Measurements from ENCODE around the gene ATN1. TPM values are rescaled to one million over a fixed set of nuclear protein-coding genes. Genes with fewer than 3 reads are reported as not detected.

ATN1 gene
- total RNA-seq, 1 experiment from 2014 or later, result 82.3 TPM

DNA sequence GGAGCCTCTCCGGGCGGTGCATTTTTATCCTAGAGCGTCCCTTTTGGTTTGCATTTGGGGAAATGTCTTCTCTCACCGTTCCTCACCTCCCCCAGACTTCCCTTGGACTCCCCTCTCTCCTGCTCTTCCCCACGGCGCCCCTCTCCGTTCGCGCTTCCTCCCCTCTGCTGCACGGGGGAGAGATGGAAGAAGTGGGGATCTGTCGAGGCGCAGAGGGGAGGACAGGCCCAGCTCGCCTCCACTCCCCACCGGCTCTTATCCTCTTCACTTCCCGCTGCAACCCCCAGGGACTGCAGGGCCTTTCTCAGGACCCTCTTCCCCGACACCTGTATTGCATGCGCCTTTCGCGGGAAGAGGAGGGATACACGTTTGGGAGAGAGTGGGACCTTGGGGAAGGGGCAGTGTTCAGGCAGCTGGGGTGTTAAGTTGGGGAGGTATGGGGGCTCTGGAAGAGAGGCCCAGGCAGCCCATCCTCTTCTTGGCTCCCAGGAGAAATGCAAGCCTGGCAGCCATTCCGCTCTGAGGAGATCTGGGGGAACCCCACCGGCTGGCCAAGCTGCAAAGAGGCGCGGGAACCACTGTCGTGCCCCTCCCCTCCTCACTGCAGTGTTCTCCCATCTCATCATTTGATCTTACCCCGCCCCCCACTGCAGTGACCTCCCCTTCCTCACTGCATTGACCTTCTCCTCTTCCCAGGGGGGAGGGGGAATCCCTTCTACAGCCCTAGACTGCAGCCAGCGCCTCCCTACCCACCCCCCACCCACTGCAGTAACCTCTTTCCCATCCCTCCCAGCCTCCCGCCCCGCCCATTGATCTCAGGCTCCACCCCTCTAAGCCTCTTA, 12.6 kb upstream of the ATN1 start:
- Histone ChIP-seq H3K27ac (ENCODE audit: low read length) (peak overlapping the region; percentile 51; the same call in 1 of the 2 replicates), H3K27me3 (ENCODE audit: control insufficient read depth, insufficient read depth, low read length) (no peaks in the 10 kb centered on the region), H3K4me1 (ENCODE audit: control insufficient read depth, insufficient read depth, low read length) (peaks cover 4% of the 10 kb centered on the region; the same call in 1 of the 2 replicates), H3K36me3 (ENCODE audit: control insufficient read depth, insufficient read depth, low read length) (no peaks in the 10 kb centered on the region; the same call in 1 of the 2 replicates), H3K4me3 (ENCODE audit: low read depth in 2 of 2, low read length in 2 of 2) (peak overlapping the region; percentile 43 to 69), H3K9me3 (ENCODE audit: control insufficient read depth, insufficient read depth, low read depth, low read length) (no peaks in the 10 kb centered on the region)
- peak; percentile 22; the same call in 1 of the 2 replicates for ATAC-seq
- CTCF ChIA-PET, result interaction anchor here (0.8 kb wide), 1 partner anchor 11 kb away, joined by 4 read pairs; no protein-coding TSS in a partner anchor
- in situ Hi-C loops (cut with HindIII; ENCODE audit: low pct_unique_long_range_greater_than_20kb, low sequenced_read_pairs) (no loop called here), intact Hi-C loops (cut with micrococcal nuclease; ENCODE audit: unreplicated experiment) (no loop called here)
- POLR2A ChIA-PET, result no interaction called here
- DNase-seq (ENCODE audit: low read depth, low spot score), result no peak
- no TSS peak for BruUV-seq (replicated peaks)
- TF ChIP-seq TCF7L2 (IDR thresholded peaks at IDR 0.05; ENCODE audit: low read depth, low read length) (no peak), POLR2AphosphoS5 (IDR thresholded peaks at IDR 0.05; ENCODE audit: low read depth, low read length) (no peak), SIN3A (IDR thresholded peaks at IDR 0.05; ENCODE audit: borderline replicate concordance, insufficient read depth, low read depth, low read length) (no peak)
- TF ChIP-seq, protein P1, sequence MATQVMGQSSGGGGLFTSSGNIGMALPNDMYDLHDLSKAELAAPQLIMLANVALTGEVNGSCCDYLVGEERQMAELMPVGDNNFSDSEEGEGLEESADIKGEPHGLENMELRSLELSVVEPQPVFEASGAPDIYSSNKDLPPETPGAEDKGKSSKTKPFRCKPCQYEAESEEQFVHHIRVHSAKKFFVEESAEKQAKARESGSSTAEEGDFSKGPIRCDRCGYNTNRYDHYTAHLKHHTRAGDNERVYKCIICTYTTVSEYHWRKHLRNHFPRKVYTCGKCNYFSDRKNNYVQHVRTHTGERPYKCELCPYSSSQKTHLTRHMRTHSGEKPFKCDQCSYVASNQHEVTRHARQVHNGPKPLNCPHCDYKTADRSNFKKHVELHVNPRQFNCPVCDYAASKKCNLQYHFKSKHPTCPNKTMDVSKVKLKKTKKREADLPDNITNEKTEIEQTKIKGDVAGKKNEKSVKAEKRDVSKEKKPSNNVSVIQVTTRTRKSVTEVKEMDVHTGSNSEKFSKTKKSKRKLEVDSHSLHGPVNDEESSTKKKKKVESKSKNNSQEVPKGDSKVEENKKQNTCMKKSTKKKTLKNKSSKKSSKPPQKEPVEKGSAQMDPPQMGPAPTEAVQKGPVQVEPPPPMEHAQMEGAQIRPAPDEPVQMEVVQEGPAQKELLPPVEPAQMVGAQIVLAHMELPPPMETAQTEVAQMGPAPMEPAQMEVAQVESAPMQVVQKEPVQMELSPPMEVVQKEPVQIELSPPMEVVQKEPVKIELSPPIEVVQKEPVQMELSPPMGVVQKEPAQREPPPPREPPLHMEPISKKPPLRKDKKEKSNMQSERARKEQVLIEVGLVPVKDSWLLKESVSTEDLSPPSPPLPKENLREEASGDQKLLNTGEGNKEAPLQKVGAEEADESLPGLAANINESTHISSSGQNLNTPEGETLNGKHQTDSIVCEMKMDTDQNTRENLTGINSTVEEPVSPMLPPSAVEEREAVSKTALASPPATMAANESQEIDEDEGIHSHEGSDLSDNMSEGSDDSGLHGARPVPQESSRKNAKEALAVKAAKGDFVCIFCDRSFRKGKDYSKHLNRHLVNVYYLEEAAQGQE (IDR thresholded peaks at IDR 0.05; ENCODE audit: insufficient read depth in 1 of 2, low read depth in 2 of 2, low read length in 1 of 2), result no peak
- TF ChIP-seq, protein P2, sequence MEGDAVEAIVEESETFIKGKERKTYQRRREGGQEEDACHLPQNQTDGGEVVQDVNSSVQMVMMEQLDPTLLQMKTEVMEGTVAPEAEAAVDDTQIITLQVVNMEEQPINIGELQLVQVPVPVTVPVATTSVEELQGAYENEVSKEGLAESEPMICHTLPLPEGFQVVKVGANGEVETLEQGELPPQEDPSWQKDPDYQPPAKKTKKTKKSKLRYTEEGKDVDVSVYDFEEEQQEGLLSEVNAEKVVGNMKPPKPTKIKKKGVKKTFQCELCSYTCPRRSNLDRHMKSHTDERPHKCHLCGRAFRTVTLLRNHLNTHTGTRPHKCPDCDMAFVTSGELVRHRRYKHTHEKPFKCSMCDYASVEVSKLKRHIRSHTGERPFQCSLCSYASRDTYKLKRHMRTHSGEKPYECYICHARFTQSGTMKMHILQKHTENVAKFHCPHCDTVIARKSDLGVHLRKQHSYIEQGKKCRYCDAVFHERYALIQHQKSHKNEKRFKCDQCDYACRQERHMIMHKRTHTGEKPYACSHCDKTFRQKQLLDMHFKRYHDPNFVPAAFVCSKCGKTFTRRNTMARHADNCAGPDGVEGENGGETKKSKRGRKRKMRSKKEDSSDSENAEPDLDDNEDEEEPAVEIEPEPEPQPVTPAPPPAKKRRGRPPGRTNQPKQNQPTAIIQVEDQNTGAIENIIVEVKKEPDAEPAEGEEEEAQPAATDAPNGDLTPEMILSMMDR (IDR thresholded peaks at IDR 0.05), result no peak

DNA sequence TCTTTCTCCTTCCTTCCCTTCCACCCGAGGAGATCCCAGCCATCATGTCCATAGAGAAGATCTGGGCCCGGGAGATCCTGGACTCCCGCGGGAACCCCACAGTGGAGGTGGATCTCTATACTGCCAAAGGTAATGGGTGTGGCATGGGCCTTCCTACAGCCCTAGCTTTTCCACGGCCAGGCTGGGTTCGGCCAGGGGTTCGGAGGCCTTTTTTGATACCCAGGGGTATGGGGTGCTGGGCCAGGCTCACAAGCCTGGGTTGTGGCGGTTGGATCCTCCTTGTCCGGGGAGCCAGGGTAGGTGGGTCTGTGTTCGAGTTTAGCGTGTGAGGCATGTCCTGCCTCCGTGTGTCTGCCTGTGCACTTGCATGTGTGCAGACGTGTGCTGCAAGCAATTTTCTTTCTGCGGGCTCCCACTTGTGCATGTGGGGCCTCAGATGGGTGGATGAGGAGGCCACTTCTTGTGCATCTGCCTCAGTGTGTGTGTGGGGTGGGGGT, 11.9 kb upstream of the ATN1 start:
- TF ChIP-seq TCF7L2 (IDR thresholded peaks at IDR 0.05; ENCODE audit: low read depth, low read length), result no peak
- TF ChIP-seq, protein P2 (IDR thresholded peaks at IDR 0.05), result no peak
- TF ChIP-seq SIN3A (IDR thresholded peaks at IDR 0.05; ENCODE audit: borderline replicate concordance, insufficient read depth, low read depth, low read length), result no peak
- TF ChIP-seq, protein P1 (IDR thresholded peaks at IDR 0.05; ENCODE audit: insufficient read depth in 1 of 2, low read depth in 2 of 2, low read length in 1 of 2), result no peak
- TF ChIP-seq POLR2AphosphoS5 (IDR thresholded peaks at IDR 0.05; ENCODE audit: low read depth, low read length), result no peak
- no TSS peak for BruUV-seq (replicated peaks)
- Histone ChIP-seq H3K4me1 (ENCODE audit: control insufficient read depth, insufficient read depth, low read length) (peaks cover 4% of the 10 kb centered on the region; the same call in 1 of the 2 replicates), H3K4me3 (ENCODE audit: low read depth in 2 of 2, low read length in 2 of 2) (peak overlapping the region in 1 of 2 experiments; percentile 69; a peak in 2 of 4 replicates), H3K36me3 (ENCODE audit: control insufficient read depth, insufficient read depth, low read length) (no peaks in the 10 kb centered on the region; the same call in 1 of the 2 replicates), H3K27me3 (ENCODE audit: control insufficient read depth, insufficient read depth, low read length) (no peaks in the 10 kb centered on the region), H3K9me3 (ENCODE audit: control insufficient read depth, insufficient read depth, low read depth, low read length) (no peaks in the 10 kb centered on the region), H3K27ac (ENCODE audit: low read length) (no peak overlapping the region)
- intact Hi-C loops (cut with micrococcal nuclease; ENCODE audit: unreplicated experiment) (no loop called here), in situ Hi-C loops (cut with HindIII; ENCODE audit: low pct_unique_long_range_greater_than_20kb, low sequenced_read_pairs) (no loop called here)
- no peak for DNase-seq (ENCODE audit: low read depth, low spot score)
- ChIA-PET POLR2A (no interaction called here), CTCF (no interaction called here)
- ATAC-seq, result no peak

All from Panc1 (cell line).